MCF 10A (cell line): ENCODE results near the gene BDKRB1. TPM values are rescaled to one million over a fixed set of nuclear protein-coding genes. Genes with fewer than 3 reads are reported as not detected.
A peak's percentile ranks its signal among the peaks of the same experiment; 100 is the strongest.

Source experiments
- BruUV-seq: library from RNA; stranded (reverse); fragments of 400-500 nt; replicated peaks from 2 replicates; lab custom pipeline; 2021; lab: Mats Ljungman, UMichigan
- CTCF ChIA-PET: fragments of 300-600 bp; sonication (Branson Sonifier 250); formaldehyde crosslinking; extraction: SDS; loops from one replicate; lab custom pipeline; 2021; ENCODE audit warnings: antibody characterized with exemption, inconsistent platforms; lab: Yijun Ruan, JAX
- POLR2A ChIA-PET: fragments of 300-600, 350-650 bp; sonication (Branson Sonifier 250); formaldehyde crosslinking; extraction: SDS; loops from one replicate; lab custom pipeline; 2020; ENCODE audit warnings: antibody characterized with exemption, inconsistent platforms; lab: Yijun Ruan, JAX
- DNase-seq: peaks from one replicate; pipeline ENCODE4 v3.0.0-alpha.2; 2018; ENCODE audit not compliant: unreplicated experiment
- H3K27ac Mint-ChIP-seq: one replicate; pipeline ENCODE4 v1.8.0; 2022; ENCODE audit warnings: mild to moderate bottlenecking, low read depth, mixed read lengths; ENCODE audit not compliant: unreplicated experiment
- H3K27me3 Mint-ChIP-seq: one replicate; pipeline ENCODE4 v1.8.0; 2022; ENCODE audit warnings: mixed read lengths; ENCODE audit not compliant: insufficient read depth, unreplicated experiment
- H3K36me3 Mint-ChIP-seq: one replicate; pipeline ENCODE4 v1.8.0; 2022; ENCODE audit warnings: mild to moderate bottlenecking, moderate library complexity, mixed read lengths; ENCODE audit not compliant: insufficient read depth, unreplicated experiment
- H3K4me1 Mint-ChIP-seq: one replicate; pipeline ENCODE4 v1.8.0; 2022; ENCODE audit warnings: mixed read lengths; ENCODE audit not compliant: insufficient read depth, unreplicated experiment
- H3K4me3 Mint-ChIP-seq: one replicate; pipeline ENCODE4 v1.8.0; 2022; ENCODE audit warnings: mild to moderate bottlenecking, moderate library complexity, mixed read lengths; ENCODE audit not compliant: unreplicated experiment
- H3K9me3 Mint-ChIP-seq: one replicate; pipeline ENCODE4 v1.8.0; 2022; ENCODE audit warnings: mixed read lengths; ENCODE audit not compliant: unreplicated experiment
- intact Hi-C: fragments of 100-400 bp; cut with micrococcal nuclease; formaldehyde crosslinking; loops from 2 replicates; pipeline ENCODE4 v1.14.1; 2022
- total RNA-seq: library from RNA; stranded (reverse); gene quantifications from 2 replicates; pipeline ENCODE4 v1.2.3, GENCODE V29; 2022
- TF ChIP-seq, protein P1 (sequence below): fragments of 200-600 bp; IDR thresholded peaks from one replicate; pipeline ENCODE4 v1.8.0; 2022; ENCODE audit warnings: antibody characterized with exemption, mild to moderate bottlenecking; ENCODE audit not compliant: unreplicated experiment

Gene BDKRB1
- total RNA-seq, 1 experiment from 2014 or later, result 0.51 TPM

DNA sequence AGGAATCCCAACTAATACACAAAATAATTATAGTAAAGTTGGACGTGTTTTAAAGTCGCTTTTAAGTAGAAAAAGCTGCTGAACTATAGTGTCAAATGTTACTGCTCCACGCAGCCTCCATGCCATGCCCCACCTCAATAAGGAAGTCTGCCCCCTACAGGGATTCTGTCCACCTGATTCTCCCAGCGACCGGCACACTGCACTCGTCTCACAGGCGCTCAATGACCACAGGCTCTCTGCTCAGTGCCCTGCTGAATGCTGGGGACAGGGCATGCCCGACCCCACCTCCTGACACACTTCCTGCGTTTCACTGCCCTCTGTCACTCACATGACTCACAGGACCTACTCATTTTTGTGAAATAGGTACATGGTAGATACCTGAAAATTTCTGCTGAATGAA is 48.9 kb downstream of the BDKRB1 start:
- no TSS peak for BruUV-seq
- H3K27ac Mint-ChIP-seq, result no peak overlapping the region
- peak; percentile 4 for DNase-seq
- H3K27me3 Mint-ChIP-seq, result no peaks in the 10 kb centered on the region
- ChIA-PET POLR2A (no interaction called here), CTCF (interaction anchor here (0.7 to 1.7 kb wide), 5 partner anchors 44 to 207 kb away, joined by 3 to 8 read pairs (median 5); no protein-coding TSS in a partner anchor)
- H3K36me3 Mint-ChIP-seq, result peaks cover 69% of the 10 kb centered on the region
- intact Hi-C loops, result no loop called here
- no peak overlapping the region for H3K4me3 Mint-ChIP-seq
- H3K4me1 Mint-ChIP-seq, result no peaks in the 10 kb centered on the region
- H3K9me3 Mint-ChIP-seq, result no peaks in the 10 kb centered on the region
- TF ChIP-seq, protein P1, sequence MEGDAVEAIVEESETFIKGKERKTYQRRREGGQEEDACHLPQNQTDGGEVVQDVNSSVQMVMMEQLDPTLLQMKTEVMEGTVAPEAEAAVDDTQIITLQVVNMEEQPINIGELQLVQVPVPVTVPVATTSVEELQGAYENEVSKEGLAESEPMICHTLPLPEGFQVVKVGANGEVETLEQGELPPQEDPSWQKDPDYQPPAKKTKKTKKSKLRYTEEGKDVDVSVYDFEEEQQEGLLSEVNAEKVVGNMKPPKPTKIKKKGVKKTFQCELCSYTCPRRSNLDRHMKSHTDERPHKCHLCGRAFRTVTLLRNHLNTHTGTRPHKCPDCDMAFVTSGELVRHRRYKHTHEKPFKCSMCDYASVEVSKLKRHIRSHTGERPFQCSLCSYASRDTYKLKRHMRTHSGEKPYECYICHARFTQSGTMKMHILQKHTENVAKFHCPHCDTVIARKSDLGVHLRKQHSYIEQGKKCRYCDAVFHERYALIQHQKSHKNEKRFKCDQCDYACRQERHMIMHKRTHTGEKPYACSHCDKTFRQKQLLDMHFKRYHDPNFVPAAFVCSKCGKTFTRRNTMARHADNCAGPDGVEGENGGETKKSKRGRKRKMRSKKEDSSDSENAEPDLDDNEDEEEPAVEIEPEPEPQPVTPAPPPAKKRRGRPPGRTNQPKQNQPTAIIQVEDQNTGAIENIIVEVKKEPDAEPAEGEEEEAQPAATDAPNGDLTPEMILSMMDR, result no peak

DNA sequence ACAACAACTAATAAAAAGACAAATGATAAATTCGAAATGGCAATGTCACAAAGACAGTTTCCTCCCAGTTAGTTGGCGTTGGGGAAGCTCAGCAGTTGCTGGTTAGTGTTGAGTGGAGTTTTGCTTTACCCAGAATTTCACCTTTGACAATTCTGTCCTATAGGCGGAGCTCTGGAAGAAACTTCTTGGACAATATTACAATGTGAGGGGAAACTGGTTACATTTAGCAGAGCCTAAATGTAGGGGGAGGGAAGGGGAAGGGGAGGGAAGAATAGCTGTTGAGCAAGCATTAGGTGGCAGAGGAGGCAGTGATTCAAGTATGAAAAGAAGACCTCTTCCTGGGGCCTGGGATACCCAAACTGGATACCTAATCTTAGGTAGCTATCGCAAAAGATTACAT is 51.4 kb downstream of the BDKRB1 start:
- no peak for DNase-seq
- ChIA-PET POLR2A (interaction anchor here (1.3 kb wide), 1 partner anchor 10 kb away, joined by 5 read pairs; no protein-coding TSS in a partner anchor), CTCF (interaction anchor here (0.5 to 4.0 kb wide), 4 partner anchors 10 to 561 kb away, joined by 3 to 20 read pairs (median 4); no protein-coding TSS in a partner anchor)
- intact Hi-C loops, result no loop called here
- no TSS peak for BruUV-seq
- no peaks in the 10 kb centered on the region for H3K27me3 Mint-ChIP-seq
- no peaks in the 10 kb centered on the region for H3K9me3 Mint-ChIP-seq
- TF ChIP-seq, protein P1, result no peak
- no peak overlapping the region for H3K4me3 Mint-ChIP-seq
- H3K4me1 Mint-ChIP-seq, result no peaks in the 10 kb centered on the region
- peaks cover 73% of the 10 kb centered on the region for H3K36me3 Mint-ChIP-seq
- no peak overlapping the region for H3K27ac Mint-ChIP-seq

DNA sequence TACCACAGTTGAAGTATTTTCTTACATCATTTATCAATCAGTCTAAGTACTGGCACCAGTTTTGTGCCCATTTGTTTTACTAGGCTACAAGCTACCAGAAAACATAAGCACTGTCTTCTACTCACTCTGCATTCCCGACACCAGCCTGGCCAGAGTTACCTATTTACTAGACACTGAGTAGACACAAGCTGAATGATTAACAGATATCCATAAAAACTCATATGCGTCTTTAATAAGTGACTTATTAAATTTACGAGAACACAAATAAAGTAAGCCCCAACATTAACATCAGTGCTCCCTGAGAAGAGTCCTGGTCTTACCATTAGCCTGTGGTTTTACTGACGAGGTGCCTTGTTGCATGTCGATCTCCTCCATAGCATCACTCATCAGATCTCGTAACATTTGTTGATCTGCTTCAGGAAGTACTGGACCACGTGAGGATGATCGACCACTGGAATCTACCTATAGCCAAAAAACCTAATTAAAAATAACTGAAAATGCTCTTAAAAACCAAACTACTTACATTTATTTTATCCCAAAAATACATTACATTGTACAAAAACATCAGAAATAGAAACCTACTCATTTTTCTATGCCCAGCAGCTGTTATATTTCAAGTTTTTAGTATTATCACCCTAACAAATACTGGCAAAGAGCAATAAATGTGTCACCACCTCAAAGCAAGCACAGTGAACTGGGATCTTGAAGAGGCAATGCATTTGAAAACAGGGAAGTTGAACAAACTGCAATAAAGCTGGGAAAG is 53.3 kb downstream of the BDKRB1 start:
- peaks cover 75% of the 10 kb centered on the region for H3K36me3 Mint-ChIP-seq
- DNase-seq, result no peak
- H3K9me3 Mint-ChIP-seq, result no peaks in the 10 kb centered on the region
- no peak overlapping the region for H3K27ac Mint-ChIP-seq
- H3K4me1 Mint-ChIP-seq, result no peaks in the 10 kb centered on the region
- intact Hi-C loops, result no loop called here
- TF ChIP-seq, protein P1, result no peak
- BruUV-seq, result no TSS peak
- CTCF ChIA-PET, result interaction anchor here (1.1 to 4.0 kb wide), 2 partner anchors 12 to 18 kb away, joined by 3 to 20 read pairs; no protein-coding TSS in a partner anchor
- H3K27me3 Mint-ChIP-seq, result no peaks in the 10 kb centered on the region
- POLR2A ChIA-PET, result interaction anchor here (0.7 kb wide), 1 partner anchor 91 kb away, joined by 4 read pairs; no protein-coding TSS in a partner anchor
- H3K4me3 Mint-ChIP-seq, result no peak overlapping the region

DNA sequence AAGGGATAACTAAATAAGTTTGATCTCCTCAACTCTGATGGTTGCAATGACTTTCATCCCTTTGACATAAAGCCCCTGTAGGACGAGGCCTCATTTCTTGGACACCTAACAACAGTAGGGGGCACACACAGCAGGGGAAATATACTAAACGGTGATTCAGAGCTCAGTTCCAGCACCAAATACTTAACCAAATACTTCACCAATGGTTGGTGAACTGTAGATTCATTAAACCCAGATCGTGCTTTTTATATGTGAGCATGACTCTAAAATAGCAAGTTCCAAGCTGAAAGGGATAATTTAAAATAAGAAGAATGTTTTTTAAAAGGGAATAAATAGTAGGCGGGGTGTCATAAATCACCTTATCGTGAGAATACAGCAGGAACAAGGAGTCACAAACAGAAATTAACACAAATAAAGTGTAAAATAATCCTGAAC is 53.9 kb downstream of the BDKRB1 start:
- no peak overlapping the region for H3K4me3 Mint-ChIP-seq
- no peak for DNase-seq
- no peaks in the 10 kb centered on the region for H3K9me3 Mint-ChIP-seq
- TF ChIP-seq, protein P1, result no peak
- no TSS peak for BruUV-seq
- CTCF ChIA-PET, result interaction anchor here (4.0 kb wide), 1 partner anchor 13 kb away, joined by 20 read pairs; no protein-coding TSS in a partner anchor
- H3K27ac Mint-ChIP-seq, result no peak overlapping the region
- intact Hi-C loops, result no loop called here
- H3K36me3 Mint-ChIP-seq, result peaks cover 75% of the 10 kb centered on the region
- H3K4me1 Mint-ChIP-seq, result no peaks in the 10 kb centered on the region
- POLR2A ChIA-PET, result interaction anchor here (0.7 kb wide), 1 partner anchor 91 kb away, joined by 4 read pairs; no protein-coding TSS in a partner anchor
- H3K27me3 Mint-ChIP-seq, result no peaks in the 10 kb centered on the region
